OCI-LY3 (cell line): ENCODE results near the gene ZBTB42.

ENCODE experiments used
- CTCF ChIP-seq: fragments of 200-600, 300-600 bp; sonication (generic); IDR thresholded peaks from 2 replicates; pipeline ENCODE4 v1.5.1; 2014; ENCODE audit warnings: antibody characterized with exemption, low read length, low read depth
- EZH2phosphoT487 ChIP-seq: fragments of 200-600 bp; shearing (Covaris generic); IDR thresholded peaks from 2 replicates; pipeline ENCODE4 v1.6.1; 2018; ENCODE audit warnings: antibody characterized with exemption, mixed run types, low read depth

DNA sequence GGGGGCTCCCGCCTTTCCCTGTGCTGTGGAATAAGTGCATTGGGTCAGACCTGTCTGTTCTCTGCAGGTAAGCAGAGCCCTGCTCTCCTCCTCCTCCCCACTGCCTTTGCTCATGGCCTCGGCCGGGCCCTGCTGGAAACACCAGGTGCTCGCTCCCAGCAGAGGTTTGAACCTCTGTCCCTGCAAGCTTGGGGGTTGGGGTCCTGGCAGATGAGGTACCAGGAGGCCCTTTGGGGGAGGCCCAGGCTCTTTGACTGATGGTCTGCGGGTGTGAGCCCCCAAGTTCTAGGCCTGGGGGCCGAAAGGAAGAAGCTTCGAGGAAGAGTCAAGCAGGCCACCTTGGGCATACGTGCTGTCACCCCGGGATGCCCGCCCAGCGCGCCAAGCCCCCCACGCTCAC is 42.1 kb downstream of the ZBTB42 start:
- TF ChIP-seq CTCF (no peak), EZH2phosphoT487 (no peak)
